HG02852 (cell line): ENCODE measurements around the gene MYRIP.
"Not testable (repeated sequence)": the region's sequence is repeated elsewhere in the genome, so short reads cannot be mapped to it uniquely, and the experiment has no call there.

Experiments used
- ATAC-seq: cut with Tn5 transposase; IDR thresholded peaks from one replicate; pipeline ENCODE4 v1.9.1; 2021; ENCODE audit warnings: mild to moderate bottlenecking, moderate library complexity; ENCODE audit not compliant: unreplicated experiment

Gene MYRIP

DNA sequence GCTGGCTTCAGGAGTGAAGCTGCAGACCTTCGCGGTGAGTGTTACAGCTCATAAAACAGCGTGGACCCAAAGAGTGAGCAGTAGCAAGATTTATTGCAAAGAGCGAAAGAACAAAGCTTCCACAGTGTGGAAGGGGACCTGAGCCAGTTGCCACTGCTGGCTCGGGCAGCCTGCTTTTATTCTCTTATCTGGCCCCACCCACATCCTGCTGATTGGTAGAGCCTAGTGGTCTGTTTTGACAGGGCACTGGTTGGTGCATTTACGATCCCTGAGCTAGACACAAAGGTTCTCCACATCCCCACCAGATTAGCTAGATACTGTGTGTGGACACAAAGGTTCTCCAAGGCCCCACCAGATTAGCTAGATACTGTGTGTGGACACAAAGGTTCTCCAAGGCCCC, 267.7 kb downstream of the MYRIP start:
- not testable (repeated sequence) for ATAC-seq

DNA sequence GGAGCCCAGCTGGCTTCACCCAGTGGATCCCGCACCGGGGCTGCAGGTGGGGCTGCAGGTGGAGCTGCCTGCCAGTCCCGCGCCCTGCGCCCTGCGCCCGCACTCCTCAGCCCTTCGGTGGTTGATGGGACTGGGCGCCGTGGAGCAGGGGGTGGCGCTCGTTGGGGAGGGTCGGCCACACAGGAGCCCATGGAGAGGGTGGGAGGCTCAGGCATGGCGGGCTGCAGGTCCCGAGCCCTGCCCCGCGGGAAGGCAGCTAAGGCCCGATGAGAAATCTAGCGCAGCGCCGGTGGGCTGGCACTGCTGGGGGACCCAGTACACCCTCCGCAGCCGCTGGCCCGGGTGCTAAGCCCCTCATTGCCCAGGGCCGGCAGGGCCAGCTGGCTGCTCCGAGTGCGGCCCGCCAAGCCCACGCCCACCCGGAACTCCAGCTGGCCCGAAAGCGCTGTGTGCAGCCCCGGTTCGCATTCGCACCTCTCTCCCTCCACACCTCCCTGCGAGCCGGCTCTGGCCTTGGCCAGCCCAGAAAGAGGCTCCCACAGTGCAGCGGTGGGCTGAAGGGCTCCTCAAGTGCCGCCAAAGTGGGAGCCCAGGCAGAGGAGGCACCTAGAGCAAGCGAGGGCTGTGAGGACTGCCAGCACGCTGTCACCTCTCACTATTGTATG, 268.6 kb downstream of the MYRIP start:
- not testable (repeated sequence) for ATAC-seq

DNA sequence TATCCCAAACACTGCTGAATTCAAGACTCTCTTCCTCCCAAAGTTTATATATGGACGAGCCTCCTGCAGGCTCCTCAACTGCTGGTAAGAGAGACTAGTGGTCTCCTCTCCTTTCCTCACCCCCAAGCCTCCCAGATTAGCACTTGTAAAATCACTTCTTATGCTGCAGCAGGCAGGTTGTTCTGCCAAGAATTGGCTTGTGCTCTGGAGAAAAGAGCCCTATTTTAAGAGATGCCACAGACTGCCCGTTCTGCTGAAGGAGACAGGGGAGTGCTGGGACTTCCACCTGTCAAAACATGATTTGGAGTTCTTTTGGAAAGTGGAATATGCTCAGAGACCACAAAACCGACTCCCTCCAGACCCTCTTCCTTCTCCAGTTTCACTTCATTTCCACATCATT, 269.2 kb downstream of the MYRIP start:
- ATAC-seq = no peak

DNA sequence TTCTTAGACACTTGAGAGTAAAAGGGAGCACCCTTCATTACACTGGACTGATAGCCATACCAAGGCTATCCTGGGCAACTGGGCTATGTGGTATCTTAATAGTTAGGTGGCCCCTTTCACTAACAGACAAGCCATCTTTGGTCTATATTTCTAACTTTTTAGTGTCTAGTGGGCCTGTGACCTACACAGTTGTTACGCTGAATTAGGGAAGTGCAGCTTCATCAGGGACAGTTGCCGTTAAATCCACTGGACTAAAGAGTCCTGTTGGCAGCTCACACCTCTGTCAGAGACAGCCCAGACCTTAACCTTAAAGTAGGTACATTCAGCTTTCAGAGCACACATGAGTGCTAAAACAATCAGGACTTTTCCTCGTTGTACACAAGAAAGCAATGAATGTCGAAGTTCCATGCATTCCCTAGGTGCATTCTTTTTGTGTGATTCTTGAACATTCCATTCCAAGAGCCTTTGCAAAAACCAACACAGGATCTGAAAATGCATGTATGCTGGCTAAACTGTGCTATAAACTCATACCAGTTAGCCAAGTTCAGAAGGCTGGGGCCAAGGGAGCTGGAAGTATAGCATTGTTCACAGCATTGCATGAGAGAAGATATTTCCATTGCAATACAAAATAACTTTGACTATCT, 269.9 kb downstream of the MYRIP start:
- no peak for ATAC-seq

DNA sequence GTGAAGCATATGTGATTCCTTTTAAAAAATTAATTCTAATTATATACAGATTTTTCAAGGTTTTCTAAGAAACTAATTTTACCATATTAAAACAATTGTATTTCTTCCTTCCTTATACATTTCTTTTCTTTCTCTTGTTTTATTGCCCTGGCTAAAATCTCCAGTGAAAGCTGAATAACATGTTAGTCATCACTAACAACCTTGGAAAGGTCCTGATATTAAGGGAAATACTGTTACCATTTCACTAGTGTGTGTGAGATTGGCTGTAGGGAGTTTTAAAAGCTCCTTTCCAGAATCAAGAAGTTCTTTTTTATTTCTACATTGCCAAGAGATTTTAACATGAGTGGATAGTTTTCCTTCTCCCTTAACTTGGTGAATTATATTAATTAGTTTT, 270.4 kb downstream of the MYRIP start:
- ATAC-seq = no peak

DNA sequence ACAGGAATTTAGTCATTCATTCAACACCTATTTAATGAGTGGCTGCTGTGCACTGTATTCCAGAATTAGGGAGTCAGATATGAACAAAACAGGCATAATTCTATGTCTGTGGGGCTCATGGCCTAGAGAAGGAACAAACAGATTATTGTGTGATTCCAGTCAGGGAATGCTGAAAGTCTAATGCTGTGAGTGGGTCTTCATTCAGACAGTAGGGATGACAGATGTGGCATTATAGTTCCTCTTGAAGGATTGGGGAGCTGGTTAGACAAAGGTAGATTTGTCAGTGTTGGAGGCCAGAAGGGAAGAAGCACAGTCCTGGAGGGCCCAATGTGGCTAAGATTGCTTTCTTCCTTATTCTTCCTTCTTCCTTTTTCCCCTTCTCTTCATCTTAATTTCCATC, 273.7 kb downstream of the MYRIP start:
- no peak for ATAC-seq

DNA sequence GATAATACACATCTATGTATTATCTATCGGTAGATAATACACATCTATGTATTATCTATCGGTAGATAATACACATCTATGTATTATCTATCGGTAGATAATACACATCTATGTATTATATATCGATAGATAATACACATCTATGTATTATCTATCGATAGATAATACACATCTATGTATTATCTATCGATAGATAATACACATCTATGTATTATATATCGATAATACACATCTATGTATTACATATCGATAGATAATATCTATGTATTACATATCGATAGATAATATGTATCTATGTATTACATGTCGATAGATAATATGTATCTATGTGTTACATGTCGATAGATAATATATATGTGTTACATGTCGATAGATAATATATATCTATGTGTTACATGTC, 275.0 kb downstream of the MYRIP start:
- ATAC-seq = not testable (repeated sequence)

DNA sequence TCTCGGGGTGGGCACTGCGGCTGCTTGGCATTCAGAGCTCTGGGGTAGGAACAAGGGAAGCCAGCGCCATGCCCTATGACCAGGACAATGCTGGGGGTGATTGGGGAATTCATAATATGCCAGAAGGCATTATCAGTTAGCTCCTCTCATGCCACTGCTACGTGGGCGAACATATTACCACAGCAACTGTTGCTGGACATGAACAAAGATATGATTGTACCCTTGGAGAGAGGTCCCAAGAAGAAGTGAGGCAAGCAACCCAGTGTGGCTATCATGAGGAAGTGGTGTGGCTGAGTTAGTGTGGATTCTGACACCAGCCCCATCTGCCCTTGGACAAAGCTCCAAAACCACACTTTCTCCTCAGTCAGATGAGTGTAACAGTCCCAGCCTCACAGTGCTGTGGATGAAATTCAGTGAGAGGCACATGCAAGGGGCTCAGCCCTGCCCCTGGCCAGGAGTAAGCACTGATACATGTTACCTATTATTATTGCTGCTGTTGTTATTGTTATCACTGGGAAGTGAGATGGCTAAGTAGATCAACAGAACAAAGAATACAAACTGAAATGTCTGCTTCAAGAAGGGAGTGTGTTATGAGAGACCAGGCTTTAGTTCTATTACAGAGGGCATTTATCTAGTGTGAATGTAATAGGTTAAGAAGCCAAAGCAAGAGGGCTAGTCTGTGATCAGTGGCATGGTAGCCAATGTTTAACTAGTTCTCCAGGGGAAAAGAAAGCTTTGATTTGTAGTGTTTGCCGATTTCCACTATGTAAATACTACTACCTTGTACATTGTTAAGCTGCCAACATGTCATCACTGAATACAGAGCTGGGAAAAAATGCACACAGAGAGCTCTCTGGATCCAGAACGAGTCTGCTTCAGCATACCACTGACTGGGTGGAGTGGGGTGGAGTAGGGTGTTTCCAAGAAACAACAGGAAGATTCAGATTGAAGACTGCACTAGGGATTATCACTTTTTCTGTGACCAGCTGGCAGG, 277.8 kb downstream of the MYRIP start:
- no peak for ATAC-seq

DNA sequence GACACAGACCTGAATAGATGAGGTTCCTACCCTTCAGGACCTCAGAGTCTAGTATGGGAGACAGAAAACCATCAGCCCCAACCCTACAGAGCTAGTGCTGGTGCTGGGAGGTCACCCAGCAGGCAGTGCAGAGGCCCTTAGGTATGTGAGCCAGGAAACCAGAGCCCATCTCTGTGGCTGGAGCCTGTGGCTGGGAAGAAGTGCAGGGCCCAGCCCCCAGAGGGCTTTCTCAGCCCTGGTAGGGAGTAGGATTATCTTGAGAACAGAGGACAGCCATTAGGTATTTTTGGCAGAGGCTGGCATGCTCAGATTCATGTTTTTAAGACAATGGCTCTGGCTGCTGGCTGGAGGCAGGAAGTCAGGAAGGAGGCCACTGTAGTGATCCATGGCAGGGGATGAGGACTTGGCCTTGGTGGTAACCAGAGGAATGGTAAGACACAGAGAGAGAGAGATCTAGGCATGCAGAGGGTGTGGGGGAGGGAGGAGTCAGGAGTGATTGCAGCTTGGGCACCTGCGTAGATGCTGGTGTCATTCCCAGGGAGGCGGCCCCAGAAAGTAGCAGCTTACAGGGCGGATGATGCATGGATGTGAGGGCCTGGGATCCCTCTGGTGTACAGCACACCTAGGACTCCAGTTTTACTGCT, 279.2 kb downstream of the MYRIP start:
- no peak for ATAC-seq

DNA sequence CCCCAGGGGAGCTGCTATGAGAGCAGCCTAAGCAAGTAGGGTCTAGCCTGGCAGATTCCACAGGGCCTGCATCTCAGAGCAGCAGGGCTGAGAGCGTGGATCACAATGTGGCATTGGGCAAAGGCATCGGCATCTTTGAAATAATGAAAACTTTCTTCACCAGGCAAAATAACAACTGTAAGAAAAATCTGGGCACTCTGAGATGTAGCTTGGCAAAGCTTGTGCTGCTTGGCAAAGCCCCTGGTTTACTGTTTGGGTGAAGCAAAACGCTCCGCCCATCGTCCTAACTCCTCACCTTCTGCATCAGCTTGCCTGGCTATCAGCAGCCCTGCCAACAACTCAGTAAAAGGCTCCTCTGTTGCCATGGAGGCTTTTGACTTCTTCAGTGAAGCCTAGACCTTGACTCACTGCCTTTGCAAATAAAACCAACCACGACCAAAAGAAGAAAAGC, 287.3 kb downstream of the MYRIP start:
- no peak for ATAC-seq

DNA sequence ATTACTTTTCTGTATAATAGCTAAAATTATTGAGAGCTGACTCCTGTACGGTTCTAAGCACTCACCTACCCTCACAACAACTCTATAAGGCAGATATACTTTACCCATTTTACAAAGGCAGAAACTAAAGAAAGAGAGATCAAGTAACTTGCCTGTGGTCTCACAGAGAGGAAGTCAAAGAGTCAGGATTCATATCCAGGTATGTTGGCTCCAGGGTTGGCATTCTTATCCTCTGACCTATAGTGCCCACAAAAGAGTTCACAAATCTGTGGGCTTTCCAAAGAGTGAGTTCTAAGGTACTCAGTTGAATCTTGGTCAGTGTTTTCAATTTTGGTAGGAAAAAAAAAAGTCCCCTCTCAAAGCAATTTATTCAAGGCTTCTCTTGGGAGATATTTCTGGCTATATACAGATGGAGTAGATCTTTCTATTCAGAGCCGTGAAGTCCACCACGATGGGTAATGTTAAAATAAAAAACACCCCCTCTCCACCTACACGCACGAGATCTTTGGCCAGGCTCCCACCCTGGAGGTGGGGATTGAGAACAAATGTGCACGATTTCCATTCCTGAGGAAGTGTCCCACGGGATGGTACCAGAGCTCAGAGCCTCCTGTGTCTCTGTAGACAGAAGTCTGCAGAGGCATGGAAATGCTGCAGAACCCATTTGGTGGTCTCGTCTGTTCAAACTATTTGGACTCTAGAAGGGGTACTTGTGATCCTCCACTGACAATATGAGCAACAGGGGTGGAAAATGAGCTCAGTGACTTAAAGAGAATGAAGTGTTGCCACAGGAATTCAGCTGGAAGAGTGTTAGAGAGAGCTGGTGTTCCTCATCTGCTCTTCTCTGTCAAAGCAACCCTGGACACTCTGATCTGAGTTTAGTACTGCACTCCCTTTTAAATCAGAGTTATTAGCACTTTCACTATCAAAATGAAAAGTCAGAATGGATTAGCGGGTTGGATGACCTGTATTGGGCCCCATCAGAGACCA, 288.0 kb downstream of the MYRIP start:
- ATAC-seq = no peak

DNA sequence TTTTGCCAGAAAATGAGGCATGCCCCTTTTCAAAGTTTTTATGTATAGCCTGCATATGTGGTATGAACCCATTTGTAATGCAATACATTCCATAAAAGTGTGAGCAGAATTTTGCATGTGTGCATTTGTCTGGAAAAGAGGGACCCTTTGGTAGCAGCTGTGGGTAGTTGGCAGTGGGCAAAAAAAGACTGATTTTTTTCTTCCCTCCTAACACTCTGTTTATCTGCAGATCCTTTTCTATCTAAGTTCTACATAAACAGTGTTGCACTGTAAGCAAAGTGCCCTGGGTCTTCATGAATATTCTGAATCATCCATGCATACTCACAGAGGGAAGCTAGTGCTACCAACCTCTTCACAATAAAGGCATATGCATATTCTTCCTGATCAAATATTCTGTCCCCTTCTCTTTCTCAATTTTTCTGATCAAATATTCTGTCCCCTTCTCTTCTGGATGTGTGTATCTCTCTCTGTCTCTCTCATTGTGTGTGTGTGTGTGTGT, 288.9 kb downstream of the MYRIP start:
- ATAC-seq = no peak

DNA sequence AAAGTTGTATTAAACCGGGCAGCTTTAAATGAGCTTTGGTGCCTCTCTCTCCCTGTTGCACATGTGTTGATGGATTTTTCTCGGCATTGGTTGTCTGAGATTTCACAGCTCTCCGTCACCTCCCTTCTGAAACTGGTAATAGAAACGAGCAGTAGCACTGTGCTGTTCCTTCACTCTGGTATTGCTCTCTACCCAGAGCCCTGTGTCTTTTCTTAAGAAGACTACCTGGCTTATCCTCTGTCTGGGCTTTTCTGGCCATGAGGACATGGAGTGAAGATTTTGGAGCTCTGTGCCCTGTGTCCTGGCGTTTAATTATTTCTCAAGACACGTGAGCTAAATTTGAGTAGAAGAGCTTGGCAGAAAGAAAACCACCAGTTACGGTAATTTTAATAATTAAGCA, 290.5 kb downstream of the MYRIP start:
- no peak for ATAC-seq

DNA sequence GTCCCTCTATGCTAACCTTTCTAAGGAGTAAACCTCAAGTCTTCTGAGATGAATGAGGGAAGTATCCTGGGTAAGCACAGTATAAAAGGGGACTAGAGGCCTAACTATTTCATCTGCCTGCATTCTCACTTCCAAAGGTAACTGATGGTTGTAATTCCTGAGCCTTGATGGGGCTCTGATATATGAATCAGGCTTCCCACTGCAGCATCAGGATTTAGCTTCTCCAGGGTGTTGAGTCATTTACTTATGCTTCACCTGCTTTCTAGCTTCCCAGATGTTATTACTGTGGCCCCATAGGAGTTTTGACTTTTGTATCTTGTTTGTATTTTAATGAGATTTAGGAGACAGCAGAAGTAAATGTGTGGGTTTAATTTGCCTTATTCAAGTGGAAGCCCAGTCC, 292.8 kb downstream of the MYRIP start:
- ATAC-seq = no peak

DNA sequence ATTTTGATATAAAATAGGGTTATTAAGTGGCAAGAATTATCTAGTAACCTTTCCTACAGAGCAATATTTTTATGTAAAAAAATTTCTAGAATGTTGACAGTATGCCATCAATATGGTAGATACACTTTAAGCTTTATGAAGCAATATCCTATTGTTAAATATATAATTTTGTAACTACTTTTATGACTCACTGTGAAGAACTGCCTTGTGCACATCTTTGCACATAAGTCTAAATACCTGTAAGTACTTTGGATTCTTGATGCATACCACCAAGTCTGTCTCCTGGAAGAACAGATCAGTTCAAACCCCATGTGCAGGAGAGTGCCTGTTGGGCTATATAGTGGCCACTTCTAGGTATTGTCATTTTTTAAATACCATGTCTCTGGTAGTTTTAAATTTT, 294.4 kb downstream of the MYRIP start:
- ATAC-seq = no peak

DNA sequence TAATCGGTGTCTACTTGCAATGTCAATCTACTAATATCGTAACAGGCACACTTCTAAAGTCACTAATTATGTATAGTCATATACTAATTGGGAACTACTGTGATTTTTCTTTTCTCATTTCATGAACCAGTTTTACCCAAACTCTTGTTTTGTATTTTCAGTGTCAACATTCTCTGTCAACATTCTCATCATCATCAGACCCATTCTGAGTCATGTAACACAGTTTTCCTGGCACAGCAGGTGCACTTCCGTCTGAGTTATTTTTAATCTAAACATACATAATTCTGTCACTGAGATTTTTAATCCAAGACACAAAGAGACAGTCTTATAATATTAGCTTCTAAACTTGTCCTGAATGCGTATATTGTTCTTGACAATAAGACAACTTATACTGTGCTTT, 295.0 kb downstream of the MYRIP start:
- no peak for ATAC-seq

DNA sequence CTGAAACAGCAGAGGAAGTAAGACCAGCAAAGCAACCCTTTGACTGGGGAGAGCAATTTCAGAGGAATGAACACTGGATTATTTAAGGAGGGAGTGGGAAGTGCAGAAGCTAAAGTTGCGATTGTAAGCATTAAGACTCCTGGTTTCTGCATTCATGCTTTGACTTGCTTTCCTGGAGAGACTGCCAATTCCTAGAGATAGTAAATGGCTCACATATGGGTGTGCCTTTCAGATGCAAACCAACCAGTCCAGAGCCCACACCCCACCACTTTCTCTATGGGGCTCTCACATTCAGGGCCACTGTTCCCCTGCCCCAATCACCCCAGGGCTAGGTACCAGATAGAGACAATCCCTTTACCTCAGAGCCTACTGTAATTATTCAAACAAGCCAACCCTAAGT, 299.2 kb downstream of the MYRIP start:
- ATAC-seq = no peak

DNA sequence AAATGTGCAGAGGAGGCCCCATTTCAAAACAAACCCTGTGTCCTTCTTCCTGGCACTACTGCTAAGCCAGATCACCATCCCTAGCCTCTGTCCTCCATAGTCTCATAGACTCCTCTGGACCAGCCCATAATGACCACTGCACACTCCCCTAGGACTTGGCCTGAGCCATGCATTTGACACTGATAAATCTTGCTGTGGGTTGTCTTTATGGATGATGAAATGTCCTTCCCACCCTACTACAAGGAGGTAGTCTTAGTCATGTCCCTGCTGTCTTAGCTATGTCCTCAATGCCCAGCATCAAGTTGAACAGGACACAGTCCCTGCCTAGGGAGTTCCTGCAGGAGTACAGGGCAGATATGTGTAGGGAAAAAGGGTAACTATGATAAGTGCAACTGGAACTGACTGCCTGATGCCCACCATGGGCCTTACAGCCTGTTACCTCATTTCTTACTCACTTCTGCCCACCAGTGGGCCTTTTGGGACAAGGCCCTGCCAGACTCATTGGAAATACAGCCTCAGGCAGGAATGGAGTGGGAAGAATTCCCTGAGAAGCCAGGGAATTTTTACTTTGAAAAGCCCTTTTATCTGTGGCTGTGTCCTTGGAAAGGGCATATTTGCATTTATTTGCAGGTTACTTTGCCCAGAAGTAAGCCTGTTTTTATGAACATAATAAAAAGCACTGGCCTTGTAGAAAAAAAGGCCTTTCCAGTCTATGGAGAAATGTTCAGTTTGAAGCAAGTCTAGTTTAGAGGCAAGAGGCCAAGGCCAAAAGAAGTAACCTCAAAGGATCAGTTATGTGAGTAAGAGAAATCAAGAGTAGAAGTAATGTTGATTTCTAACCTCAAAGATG, 300.5 kb downstream of the MYRIP start:
- no peak for ATAC-seq
